Vagina (tissue), 2 donors: ENCODE measurements around the gene GAN.

ENCODE experiments used
- POLR2A ChIP-seq, 2 donors: fragments of 450-650 bp; IDR thresholded peaks; one replicate each; pipeline ENCODE4 v1.6.1; 2017; ENCODE audit warnings: antibody characterized with exemption in 2 of 2, mild to moderate bottlenecking in 2 of 2, moderate library complexity in 2 of 2
- POLR2AphosphoS5 ChIP-seq, 2 donors: sonication (generic); formaldehyde crosslinking; IDR thresholded peaks; one replicate each; pipeline ENCODE4 v1.9.0; 2017; ENCODE audit warnings: antibody characterized with exemption in 2 of 2, mild to moderate bottlenecking in 2 of 2, low read depth in 1 of 2; ENCODE audit not compliant: insufficient read depth in 1 of 2
- TF ChIP-seq, protein P1 (sequence below), 3 experiments: fragments of 450-650 bp in 2 of 3; fragments of 200-600 bp in 1 of 3; sonication (generic) in 1 of 3; IDR thresholded peaks; one replicate each; pipeline ENCODE4 v1.5.1; 2017 to 2019; ENCODE audit warnings: antibody characterized with exemption in 3 of 3, mild to moderate bottlenecking in 2 of 3, moderate library complexity in 2 of 3

DNA sequence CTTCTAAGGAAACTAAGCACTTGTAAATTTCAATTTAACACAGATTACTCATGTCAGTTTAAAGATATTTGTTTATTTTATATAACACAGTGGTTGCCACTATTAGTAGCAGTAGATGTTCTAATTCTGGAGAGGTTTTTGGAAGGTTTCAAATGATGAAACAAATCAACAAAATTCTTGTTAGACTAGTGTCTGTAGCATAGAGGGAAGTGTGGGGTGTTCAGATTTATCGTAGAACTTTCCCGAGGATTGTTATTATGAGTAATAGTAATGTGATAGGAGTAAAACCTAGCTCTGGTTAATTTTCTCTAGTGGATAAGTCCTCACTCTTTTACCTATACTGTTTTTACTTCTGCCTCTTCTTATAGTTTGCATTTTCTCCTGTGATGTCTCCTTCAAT, 6.3 kb downstream of the GAN start:
- TF ChIP-seq, protein P1, sequence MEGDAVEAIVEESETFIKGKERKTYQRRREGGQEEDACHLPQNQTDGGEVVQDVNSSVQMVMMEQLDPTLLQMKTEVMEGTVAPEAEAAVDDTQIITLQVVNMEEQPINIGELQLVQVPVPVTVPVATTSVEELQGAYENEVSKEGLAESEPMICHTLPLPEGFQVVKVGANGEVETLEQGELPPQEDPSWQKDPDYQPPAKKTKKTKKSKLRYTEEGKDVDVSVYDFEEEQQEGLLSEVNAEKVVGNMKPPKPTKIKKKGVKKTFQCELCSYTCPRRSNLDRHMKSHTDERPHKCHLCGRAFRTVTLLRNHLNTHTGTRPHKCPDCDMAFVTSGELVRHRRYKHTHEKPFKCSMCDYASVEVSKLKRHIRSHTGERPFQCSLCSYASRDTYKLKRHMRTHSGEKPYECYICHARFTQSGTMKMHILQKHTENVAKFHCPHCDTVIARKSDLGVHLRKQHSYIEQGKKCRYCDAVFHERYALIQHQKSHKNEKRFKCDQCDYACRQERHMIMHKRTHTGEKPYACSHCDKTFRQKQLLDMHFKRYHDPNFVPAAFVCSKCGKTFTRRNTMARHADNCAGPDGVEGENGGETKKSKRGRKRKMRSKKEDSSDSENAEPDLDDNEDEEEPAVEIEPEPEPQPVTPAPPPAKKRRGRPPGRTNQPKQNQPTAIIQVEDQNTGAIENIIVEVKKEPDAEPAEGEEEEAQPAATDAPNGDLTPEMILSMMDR (IDR thresholded peaks at IDR 0.05): no peak
- no peak for TF ChIP-seq POLR2AphosphoS5 (IDR thresholded peaks at IDR 0.05; ENCODE audit: insufficient read depth in 1 of 2, low read depth in 1 of 2)
- no peak for TF ChIP-seq POLR2A (IDR thresholded peaks at IDR 0.05)
